WERI-Rb-1 (cell line): ENCODE data around the gene TNFAIP8.

Experiments
- DNase-seq: peaks from one replicate; pipeline ENCODE4 v3.0.0-alpha.2; 2020
- H3K27ac ChIP-seq: fragments of 250-450 bp; sonication (Bioruptor Pico); 2 replicates; pipeline ENCODE4 v1.5.1; 2020; ENCODE audit warnings: mild to moderate bottlenecking, moderate library complexity
- H3K27me3 ChIP-seq: fragments of 250-450 bp; sonication (Bioruptor Pico); 2 replicates; pipeline ENCODE4 v1.5.1; 2021; ENCODE audit warnings: mild to moderate bottlenecking, low read depth, moderate library complexity; ENCODE audit not compliant: insufficient read depth, severe bottlenecking
- H3K36me3 ChIP-seq: fragments of 250-450 bp; sonication (Bioruptor Pico); 2 replicates; pipeline ENCODE4 v1.5.1; 2020; ENCODE audit warnings: mild to moderate bottlenecking, moderate library complexity
- H3K4me3 ChIP-seq: 2 replicates; pipeline ENCODE4 v1.5.1; 2011; ENCODE audit warnings: low read depth, mild to moderate bottlenecking, control low read depth, low read length
- H3K9me3 ChIP-seq: fragments of 250-450 bp; sonication (Bioruptor Pico); 2 replicates; pipeline ENCODE4 v1.5.1; 2021; ENCODE audit warnings: mild to moderate bottlenecking, moderate library complexity; ENCODE audit not compliant: severe bottlenecking
- CTCF ChIP-seq: IDR thresholded peaks from 2 replicates; pipeline ENCODE4 v1.5.1; 2011; ENCODE audit warnings: low read depth, mild to moderate bottlenecking, control low read depth, inconsistent platforms, low read length

The TNFAIP8 gene

GRCh38 chr5:119344231-119344630, 11.6 kb upstream of the TNFAIP8 start:
- no peak overlapping the region for H3K27ac ChIP-seq
- DNase-seq = no peak
- no peaks in the 10 kb centered on the region for H3K9me3 ChIP-seq
- H3K27me3 ChIP-seq = no peaks in the 10 kb centered on the region
- no peak for TF ChIP-seq CTCF
- H3K4me3 ChIP-seq = no peak overlapping the region
- peaks cover 5% of the 10 kb centered on the region; the same call in 1 of the 2 replicates for H3K36me3 ChIP-seq

- no peak for DNase-seq
- no peak overlapping the region for H3K27ac ChIP-seq
- H3K27me3 ChIP-seq = no peaks in the 10 kb centered on the region
- H3K36me3 ChIP-seq = peaks cover 5% of the 10 kb centered on the region; the same call in 1 of the 2 replicates
- H3K4me3 ChIP-seq = no peak overlapping the region
- no peaks in the 10 kb centered on the region for H3K9me3 ChIP-seq
- no peak for TF ChIP-seq CTCF
Observed at GRCh38 chr5:119345861-119346260, 10.0 kb upstream of the TNFAIP8 start.

- no peaks in the 10 kb centered on the region for H3K27me3 ChIP-seq
- H3K9me3 ChIP-seq = no peaks in the 10 kb centered on the region
- TF ChIP-seq CTCF = no peak
- H3K4me3 ChIP-seq = no peak overlapping the region
- no peak overlapping the region for H3K27ac ChIP-seq
- H3K36me3 ChIP-seq = peaks cover 5% of the 10 kb centered on the region; the same call in 1 of the 2 replicates
- DNase-seq = no peak
Observed at GRCh38 chr5:119346394-119346793, 9.4 kb upstream of the TNFAIP8 start.

- no peak for TF ChIP-seq CTCF
- Histone ChIP-seq H3K9me3 (no peaks in the 10 kb centered on the region), H3K4me3 (no peak overlapping the region), H3K36me3 (peaks cover 5% of the 10 kb centered on the region; the same call in 1 of the 2 replicates), H3K27ac (no peak overlapping the region), H3K27me3 (no peaks in the 10 kb centered on the region)
- DNase-seq = no peak
Observed at GRCh38 chr5:119347574-119347973, 8.2 kb upstream of the TNFAIP8 start.

GRCh38 chr5:119347991-119348390, 7.8 kb upstream of the TNFAIP8 start:
- no peak for TF ChIP-seq CTCF

GRCh38 chr5:119353213-119353612, 2.6 kb upstream of the TNFAIP8 start:
- Histone ChIP-seq H3K9me3 (no peaks in the 10 kb centered on the region), H3K36me3 (peaks cover 2% of the 10 kb centered on the region; the same call in 1 of the 2 replicates), H3K4me3 (no peak overlapping the region), H3K27ac (no peak overlapping the region), H3K27me3 (no peaks in the 10 kb centered on the region)
- TF ChIP-seq CTCF = no peak
- DNase-seq = no peak

More at GRCh38 chr5:119347991-119348390, 7.8 kb upstream of the TNFAIP8 start:
- no peak for DNase-seq
- no peaks in the 10 kb centered on the region for H3K27me3 ChIP-seq
- H3K4me3 ChIP-seq = no peak overlapping the region
- H3K27ac ChIP-seq = no peak overlapping the region
- no peaks in the 10 kb centered on the region for H3K9me3 ChIP-seq
- peaks cover 5% of the 10 kb centered on the region; the same call in 1 of the 2 replicates for H3K36me3 ChIP-seq
